GM19324 (cell line): ENCODE measurements around the gene SLC12A8.

Experiments
- ATAC-seq: cut with Tn5 transposase; IDR thresholded peaks from one replicate; pipeline ENCODE4 v1.9.1; 2021; ENCODE audit warnings: mild to moderate bottlenecking, moderate library complexity; ENCODE audit not compliant: unreplicated experiment, low FRiP score

SLC12A8 gene

GRCh38 chr3:125156456-125156855 is 56.1 kb downstream of the SLC12A8 start:
- ATAC-seq = no peak

GRCh38 chr3:125154800-125155269 is 57.7 kb downstream of the SLC12A8 start:
- ATAC-seq = no peak

- ATAC-seq = no peak
Measured at GRCh38 chr3:125154110-125154509, 58.4 kb downstream of the SLC12A8 start.

GRCh38 chr3:125152951-125153350 is 59.6 kb downstream of the SLC12A8 start:
- no peak for ATAC-seq

GRCh38 chr3:125151916-125152315 is 60.6 kb downstream of the SLC12A8 start:
- no peak for ATAC-seq

- no peak for ATAC-seq
Measured at GRCh38 chr3:125151442-125151817, 61.1 kb downstream of the SLC12A8 start.

- no peak for ATAC-seq
Measured at GRCh38 chr3:125150525-125151441, 61.8 kb downstream of the SLC12A8 start.

GRCh38 chr3:125149462-125149861 is 63.1 kb downstream of the SLC12A8 start:
- no peak for ATAC-seq

GRCh38 chr3:125148836-125149235 is 63.7 kb downstream of the SLC12A8 start:
- no peak for ATAC-seq

GRCh38 chr3:125148016-125148812 is 64.3 kb downstream of the SLC12A8 start:
- ATAC-seq = no peak

- ATAC-seq = no peak
Measured at GRCh38 chr3:125147491-125147820, 65.1 kb downstream of the SLC12A8 start.

- ATAC-seq = no peak
Measured at GRCh38 chr3:125146626-125147490, 65.7 kb downstream of the SLC12A8 start.

GRCh38 chr3:125145751-125146475 is 66.6 kb downstream of the SLC12A8 start:
- ATAC-seq = no peak

GRCh38 chr3:125144653-125145314 is 67.8 kb downstream of the SLC12A8 start:
- ATAC-seq = no peak

- no peak for ATAC-seq
Measured at GRCh38 chr3:125143982-125144652, 68.4 kb downstream of the SLC12A8 start.

GRCh38 chr3:125143538-125143937 is 69.0 kb downstream of the SLC12A8 start:
- no peak for ATAC-seq

- no peak for ATAC-seq
Measured at GRCh38 chr3:125142940-125143339, 69.6 kb downstream of the SLC12A8 start.

GRCh38 chr3:125142420-125142778 is 70.1 kb downstream of the SLC12A8 start:
- no peak for ATAC-seq
